ENCODE measurements around the gene ELF1.
"Not testable (repeated sequence)": the region's sequence is repeated elsewhere in the genome, so short reads cannot be mapped to it uniquely, and the experiment has no call there.

The ELF1 gene

DNA sequence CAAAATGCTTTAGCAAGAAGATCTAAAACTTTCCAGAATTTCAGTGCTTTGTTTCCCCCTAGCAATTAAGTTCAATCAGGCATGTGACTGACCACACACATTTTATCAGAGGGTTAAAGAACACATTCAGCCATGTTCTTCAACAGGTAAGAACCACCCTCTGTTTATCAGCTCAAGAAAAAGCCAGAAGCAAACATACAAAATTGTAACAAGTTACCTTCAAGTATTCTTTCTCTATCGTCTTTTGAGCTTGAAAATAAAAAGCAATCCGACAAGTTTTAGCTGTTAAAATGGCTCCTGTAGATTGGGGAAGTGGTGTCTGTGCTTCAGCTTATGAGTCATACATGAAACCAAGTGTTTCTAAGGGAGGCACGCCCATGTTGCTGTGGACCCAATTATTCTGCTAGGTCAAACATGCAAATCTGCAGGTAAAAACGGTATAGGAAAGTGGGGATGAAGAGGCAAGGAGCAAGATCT, at the start of gene ELF1:
TSS of gene ELF1 (minus strand) at position 306 of the 477 bp plus-strand sequence. CDS start 37,262 bp downstream, outside the sequence.
- DNase-seq, result no peak

DNA sequence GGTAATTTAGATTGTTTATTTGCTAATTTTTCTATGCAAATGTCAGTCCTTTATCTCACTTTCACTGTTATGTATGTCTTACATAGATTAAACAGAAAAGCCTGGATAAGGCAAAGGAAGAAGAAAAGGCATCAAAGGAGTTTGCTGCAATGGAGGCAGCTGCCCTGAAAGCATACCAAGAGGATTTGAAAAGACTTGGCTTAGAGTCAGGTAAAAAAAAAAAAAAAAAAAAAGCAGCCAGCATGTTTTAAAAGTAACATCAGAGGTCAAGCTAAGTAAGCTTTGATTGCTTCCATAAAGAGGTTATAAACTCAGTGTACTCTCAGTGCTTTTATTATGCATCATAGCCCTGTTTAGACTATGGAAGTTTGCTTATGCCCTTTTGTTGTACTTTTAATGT, 46.0 kb upstream of the ELF1 start:
- DNase-seq, result no peak

DNA sequence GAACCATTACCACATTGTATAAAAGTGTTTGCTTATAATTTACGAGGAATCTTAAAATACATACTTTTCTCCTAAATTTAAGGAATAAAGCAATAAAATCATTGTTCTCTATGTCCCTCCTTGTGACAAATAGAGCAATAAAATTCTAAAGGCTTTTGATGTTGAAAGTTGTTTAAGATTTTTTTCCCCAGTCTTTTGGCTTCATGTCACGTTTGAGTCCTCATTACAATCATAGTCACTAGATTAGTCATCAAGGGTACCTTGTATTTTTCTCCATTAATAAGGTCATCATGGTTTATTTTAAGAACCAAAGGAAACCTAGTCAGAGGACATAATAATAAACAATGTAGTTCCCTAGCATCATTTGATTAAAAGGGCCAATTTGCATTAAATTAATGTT, 45.4 kb upstream of the ELF1 start:
- no peak for DNase-seq

DNA sequence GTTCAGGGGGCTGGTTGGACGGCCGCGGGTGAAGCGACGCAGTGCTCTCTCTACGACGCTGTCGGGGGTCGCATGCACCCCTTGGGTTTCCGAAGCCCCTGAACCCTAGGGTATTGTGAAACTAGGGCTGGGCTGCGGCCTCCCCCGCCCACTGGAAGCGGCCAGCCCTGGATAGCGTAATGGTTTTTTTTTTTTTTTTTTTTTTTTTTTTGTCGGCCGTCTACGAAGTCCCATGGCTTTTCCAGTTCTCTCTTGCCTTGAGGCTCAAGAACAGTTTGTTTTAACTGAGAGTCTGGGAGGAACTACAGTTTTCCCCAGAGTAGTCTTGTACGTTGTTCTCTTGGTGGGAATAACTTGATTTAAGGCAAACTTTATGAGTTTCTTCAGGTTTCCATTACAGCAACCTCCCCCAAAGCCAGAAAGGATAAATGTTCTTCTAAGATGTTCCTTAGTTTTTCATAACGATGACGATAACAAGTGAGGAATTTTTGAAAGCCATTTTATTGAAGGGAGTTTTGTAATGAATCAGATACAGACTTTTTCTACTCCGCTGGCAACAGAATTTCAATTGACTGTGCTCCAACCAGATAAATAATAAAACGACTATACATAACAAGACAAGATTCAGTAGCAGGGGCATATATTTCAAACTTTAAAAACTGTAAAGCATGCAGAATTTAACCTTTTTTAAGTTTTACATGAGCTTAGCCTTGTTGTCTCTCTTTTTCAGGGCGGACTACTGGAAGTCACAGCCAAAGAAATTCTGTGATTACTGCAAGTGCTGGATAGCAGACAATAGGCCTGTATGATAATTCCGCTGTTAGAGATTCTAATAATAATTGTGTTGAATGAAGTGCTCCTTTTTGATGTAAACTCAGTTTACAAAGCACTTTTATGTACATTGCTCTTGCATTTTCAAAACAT, 43.1 kb upstream of the ELF1 start:
- no peak for DNase-seq

DNA sequence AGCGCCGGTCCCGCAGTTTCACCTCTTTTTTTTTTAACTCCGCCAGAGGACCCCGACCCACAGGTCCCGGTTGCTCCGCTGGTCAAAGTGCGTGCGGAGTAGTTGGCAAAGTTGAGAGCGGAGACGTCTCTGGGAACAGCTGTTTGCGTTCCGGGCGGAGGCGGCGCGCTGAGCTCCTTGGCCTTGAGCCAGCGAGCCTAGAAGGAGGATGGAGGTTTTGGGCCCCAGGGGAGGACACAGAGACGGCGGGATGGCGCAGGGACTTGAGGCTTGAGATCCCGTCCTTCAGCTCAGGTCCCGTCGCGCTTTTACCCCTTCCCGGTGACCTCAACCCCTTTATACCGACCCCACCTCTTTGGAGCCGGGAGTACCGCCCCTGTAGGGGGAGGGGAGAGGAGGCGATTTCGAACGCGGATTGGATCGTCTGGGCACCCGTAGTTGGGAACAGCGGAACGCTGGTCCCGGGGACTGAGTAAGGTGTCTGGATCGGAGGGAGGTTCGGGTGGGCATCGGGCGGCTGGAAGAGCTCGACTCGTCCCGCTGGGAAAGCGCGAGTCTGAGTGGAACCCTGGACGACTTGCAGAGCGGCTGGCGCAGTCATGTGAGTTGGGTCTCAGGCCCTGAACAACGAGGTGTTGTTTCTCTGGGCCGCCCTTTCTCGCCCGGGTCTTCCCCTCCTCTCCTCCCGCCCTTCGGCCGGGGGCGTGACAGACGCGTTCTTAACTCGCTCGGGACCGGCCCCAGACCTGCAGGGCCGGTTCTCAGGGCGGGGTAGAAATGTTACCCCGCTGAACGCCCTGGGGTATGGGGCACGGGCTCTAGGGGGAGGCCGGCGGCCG, 42.2 kb upstream of the ELF1 start, which contains the start of gene WBP4:
TSS of gene WBP4 (plus strand) at position 435 of the 839 bp plus-strand sequence. CDS start at position 600, 165 bp downstream.
- peak; percentile 92 for DNase-seq

DNA sequence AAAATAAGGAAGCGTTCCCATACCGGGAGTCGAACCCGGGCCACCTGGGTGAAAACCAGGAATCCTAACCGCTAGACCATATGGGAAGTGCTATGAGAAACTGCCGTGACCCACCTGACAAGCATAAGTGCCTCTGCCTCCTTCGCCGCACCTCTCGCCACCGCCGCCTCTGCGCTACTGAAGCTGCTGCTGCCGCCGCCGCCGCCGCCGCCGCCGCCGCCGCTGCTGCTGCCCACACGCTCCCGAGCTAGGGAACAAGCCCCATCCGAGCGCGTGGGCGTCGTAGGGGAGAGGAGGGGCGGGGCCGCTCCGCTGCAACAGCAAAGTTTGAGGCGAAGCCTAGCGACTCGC, 41.6 kb upstream of the ELF1 start:
- peak; percentile 96 for DNase-seq

DNA sequence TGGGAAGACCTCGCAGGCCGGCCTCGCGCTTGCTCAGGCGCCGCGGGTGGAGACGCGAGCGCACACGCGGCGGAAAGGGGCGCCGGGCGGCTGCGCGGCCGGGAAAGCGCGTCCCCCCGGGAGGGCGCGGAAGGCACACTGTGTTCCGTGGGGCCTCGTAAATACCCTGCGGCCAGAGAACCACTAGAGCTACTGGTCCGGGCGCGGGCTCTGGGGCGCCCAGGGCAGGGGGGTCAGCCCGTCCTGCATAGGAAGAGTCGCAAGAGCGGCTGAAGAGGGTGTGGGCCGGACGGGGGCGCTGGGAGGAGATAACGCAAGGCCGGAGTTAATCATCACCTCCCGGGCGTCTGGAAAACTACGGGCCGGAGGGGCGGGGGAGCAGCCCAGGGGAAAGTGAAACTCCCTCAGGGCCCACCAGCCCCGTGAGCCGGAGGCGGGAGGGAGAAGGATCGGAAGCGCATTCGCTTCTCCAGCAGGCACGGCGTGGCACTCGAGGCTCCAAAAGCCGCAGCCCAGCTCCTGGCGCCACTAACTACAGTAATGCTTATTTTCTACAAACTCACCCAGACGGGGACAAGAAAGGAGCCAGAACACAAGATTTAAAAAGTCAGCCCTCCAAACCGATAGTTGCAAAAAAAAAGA, 41.1 kb upstream of the ELF1 start:
- DNase-seq, result peak; percentile 89

DNA sequence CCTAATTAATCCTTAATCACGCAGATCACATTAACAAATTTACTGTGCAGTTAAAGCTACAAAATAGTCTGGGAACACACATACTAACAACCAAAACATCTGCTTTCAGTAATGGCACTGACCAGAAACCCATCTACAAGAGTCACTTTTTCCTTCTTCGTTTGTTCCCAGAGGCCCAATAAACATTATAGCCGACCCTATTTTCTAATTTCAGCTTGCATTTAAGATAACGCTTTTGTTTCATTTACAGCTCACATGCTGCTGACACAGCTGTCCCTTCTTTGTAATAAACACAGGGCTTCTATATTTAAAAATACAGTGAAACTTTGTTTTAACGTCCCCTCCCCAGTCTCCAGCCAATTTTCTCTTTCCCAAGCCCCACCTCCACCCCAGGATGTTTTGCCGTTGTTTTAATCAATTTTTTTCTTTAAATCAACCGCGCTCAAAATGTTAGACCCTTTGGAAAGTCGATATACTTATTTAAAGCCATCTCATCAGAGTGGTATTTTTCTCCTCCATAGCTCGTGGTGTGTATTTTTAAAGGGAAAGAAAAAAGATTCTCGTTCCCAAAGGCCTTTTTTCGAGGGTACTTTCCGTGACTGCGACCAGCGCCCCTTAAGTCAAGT, 40.5 kb upstream of the ELF1 start:
- no peak for DNase-seq

DNA sequence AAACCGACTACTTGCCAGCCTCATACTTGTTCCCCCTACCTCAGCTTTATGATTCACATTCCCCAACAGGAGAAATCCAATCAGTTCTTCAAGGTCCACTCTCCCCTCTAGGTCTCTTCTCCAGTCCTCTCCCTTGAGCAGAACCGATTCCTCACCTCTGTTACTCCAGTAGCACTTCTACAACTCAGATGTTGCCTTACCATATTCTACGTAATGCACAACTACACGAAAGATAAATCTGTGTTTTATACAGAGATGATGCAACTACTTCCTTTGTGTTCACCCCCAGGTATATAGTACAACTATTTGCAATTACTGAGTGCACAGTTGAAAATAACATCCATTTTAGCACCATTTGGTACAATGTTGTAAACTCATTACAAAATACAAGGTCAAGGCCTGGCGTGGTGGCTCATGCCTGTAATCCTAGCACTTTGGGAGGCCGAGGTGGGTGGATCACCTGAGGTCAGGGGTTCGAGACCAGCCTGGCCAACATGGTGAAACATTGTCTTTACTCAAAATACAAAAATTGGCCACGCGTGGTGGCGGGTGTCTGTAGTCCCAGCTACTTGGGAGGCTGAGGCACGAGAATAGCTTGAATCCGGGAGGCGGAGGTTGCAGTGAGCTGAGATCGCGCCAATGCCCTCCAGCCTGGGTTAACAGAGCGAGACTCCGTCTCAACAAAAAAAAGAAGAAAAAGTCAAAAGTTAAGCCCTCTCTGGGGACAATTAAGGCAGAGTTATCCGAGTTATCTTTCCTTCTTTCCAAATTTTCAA, 39.4 kb upstream of the ELF1 start:
- no peak for DNase-seq

DNA sequence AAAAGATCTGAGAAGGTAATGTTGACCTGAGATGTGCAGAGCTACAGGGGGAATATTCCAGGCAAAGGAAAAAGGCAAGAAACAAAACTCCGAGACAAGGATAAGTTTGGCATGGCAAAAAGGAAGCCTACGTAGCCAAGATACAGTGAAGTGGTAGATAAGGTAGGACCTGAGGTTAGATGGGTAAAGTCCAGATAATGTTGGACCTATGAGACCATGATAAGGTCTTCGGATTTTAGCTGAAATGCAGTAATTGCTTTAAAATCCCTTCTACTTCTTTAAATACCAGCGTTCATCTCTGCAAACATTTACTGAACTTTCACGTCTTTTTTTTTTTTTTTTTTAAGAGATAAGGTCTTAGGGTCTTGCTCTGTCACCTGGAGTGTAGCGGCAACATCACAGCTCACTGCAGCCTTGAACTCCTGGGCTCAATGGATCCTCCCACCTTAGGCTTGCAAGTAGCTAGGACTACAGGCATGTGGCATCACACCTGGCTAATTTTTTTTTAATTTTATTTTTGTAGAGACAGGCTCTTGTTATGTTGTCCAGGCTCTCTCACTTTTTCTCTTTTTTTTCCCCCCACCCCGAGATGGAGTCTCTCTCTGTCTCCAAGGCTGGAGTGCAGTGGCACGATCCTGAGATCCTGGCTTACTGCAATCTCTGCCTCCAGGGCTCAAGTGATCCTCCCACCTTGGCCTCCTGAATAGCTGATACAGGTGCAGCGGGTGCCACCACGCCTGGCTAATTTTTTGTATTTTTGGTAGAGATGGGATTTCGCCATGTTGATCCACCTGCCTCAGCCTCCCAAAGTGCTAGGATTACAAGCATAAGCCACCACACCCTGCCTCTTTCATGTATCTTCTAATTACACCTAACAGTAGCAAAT, 38.0 kb upstream of the ELF1 start:
- no peak for DNase-seq

DNA sequence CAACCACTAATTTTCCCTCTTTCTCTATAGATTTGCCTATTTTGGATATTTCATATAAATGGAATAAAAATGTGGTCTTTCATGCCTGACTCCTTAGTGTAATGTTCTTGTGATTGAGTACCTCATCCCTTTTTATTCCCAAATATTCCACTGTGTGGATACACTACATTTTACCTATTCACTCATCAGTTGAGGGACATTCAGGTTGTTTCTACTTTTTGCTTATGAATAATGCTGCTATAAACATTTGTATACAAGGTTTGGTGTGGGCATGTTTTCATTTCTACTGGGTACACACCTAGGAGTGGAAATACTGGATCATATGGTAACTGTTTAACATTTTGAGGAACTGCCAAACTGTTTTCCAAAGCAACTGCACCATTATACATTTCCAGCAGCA, 37.1 kb upstream of the ELF1 start:
- no peak for DNase-seq

DNA sequence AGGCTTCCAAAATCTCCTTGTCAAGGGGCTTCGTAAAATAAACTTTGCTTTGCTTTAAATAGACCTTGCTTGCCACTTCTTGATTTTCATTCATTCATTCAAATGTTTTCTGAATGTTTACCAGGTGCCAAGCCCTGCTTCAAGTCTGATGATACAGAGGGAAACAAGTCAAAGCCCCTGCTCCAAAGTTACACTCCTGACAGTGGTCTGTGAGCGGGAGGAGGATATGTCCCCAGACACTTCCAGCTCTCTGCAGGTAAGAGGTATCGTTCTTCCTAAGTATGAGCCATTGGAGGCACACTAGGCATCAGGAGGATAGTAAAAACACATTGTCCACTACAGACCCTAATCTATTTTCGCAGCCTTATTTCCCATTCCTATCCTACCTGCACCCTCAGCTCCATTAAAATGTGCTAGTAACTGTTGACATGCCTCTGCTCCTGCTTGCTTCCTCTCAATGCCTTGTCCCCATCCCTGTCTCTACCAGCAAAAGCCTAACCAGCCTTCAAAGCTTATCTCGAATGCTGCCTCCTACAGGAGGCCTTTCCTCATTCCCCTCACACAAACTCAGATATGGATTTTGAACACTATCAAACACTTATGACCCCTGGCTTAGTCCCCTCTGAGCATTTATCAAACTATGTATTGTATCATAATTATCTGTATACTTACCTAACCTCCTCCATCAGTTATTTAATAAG, 36.0 kb upstream of the ELF1 start:
- no peak for DNase-seq

DNA sequence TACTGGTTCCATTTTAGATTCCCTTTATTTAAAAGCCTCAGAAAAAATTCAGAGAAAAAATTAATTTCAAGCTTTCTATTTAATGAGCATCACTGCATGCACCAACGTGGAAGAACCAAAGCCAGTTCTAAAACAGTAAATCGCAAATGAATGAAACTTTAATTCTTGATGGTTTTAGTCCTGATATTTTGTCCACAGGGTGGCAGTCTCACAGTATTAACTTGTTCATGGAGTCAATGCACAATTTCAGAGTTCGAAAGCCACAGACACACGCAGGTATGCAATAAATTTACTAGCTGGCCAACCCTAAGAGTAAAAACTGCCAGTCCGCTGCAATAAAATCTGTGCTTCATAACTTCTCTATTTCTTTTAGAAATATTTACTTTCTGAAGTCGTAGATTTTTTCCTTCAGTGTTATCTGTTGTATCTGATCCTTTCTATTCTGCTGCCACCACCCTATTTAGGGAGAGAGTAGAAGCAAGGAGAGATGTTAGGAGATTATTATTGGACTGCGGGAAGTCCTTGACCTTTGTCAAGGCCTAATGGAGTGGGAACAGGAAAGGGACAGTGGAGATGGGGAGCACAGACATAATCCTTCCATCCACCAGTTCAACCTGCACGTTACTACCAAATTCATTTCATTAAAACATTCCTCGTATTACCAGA, 35.2 kb upstream of the ELF1 start:
- no peak for DNase-seq

DNA sequence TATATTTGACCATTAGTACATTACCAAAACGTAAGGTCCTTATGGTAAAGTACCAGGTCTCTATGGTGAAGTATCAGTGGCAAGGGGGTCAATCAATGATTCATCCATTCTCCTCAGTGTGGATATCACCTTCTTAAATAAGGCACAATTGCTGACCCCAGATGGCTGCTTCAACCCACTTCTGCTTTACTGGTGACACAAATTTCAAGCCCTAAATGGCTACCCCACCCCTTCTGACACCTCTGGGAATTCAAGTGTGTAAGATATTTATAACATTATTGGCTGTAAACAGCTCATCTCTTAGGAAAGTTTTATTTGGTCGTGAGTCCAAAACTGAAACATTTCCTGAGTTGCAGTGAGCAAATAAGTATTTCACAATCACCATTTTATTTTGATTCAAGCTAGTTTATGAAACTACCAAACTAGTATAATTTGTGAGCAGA, 34.3 kb upstream of the ELF1 start:
- no peak for DNase-seq

DNA sequence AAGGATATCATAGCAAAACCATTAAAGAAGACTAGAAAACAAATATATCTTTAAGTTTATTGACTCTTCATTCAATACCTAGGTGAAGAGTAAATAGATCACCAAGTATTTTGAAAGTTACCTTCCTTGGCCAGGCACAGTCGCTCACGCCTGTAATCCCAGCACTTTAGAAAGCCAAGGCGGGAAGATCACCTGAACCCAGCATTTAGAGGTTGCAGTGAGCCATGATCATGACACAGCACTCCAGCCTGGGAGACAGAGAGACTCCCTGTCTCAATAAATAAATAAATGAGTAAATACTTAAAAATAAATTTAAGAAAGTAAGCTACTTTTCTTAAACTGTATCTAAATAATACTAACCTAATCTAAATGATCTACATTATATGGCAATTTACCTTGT, 33.3 kb upstream of the ELF1 start:
- no peak for DNase-seq

DNA sequence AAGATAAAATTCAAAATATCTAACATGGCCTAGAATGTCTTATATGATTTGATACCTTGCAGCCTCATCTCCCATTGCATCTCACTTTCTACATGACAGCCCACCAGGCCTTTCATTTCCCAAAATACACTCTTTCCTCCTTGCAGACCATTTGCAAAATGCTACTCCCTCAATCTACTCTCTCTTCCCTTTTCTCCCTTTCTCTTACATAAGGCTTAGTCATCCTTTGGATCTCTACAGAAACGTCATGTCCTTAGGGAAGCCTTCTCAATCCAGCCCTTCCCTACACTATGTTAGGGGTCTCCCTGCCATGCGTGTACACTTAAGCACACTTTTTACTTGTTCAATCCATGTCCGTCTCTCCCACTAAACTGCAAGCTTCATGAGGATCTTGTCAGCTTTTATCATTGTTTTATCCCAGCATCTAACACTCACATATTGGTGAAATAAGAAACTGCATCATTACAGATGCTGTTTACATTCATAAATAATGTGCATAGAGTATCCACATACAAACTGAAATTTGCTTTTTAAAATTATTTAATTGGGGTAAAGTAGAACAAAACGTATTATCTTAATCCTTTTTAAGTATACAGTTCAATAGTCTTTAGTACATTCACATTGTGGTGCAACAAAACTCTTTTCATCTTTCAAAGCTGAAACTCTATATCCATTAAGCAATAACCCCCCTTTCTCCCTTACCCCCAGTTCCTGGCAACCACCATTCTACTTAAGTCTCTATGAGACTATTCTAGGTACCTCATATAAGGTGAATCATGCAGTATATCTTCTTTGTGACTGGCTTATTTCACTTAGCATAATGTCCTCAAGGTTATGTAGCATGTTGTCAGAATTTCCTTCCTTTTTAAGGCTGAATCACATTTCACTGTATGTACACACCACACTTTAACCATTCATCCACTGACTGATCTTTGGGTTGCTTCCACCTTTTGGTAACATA, 30.6 kb upstream of the ELF1 start:
- DNase-seq, result no peak

DNA sequence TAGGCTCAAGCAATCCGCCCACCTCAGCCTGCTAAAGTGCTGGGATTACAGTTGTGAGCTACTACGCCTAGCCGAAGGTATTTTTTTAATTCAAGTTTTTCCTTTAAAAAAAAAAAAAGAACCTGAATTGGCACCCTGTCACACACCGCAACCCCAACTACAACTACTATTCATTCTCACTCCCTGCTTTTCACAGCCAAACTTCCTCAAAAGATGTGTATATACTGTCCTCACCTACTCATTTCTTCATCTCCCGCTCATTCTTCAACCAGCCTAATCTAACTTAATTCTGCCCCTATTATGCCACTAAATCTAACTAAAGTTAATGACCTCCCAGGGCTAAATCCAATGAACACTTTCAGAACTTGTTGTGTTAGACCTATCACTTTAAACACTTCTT, 29.5 kb upstream of the ELF1 start:
- no peak for DNase-seq

DNA sequence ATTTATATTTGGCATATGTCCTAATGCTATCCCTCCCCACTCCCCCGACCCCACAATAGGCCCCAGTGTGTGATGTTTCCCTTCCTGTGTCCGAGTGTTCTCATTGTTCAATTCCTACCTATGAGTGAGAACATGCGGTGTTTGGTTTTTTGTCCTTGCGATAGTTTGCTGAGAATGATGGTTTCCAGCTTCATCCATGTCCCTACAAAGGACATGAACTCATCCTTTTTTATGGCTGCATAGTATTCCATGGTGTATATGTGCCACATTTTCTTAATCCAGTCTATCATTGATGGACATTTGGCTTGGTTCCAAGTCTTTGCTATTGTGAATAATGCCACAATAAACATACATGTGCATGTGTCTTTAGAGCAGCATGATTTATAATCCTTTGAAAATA, 23.3 kb upstream of the ELF1 start:
- DNase-seq, result not testable (repeated sequence)
